Neural cell (in vitro differentiated cells): ENCODE results near the gene CTSK. TPM values are rescaled to one million over a fixed set of nuclear protein-coding genes. Genes with fewer than 3 reads are reported as not detected.

Experiments
- H2AFZ ChIP-seq: fragments of 200-600, 300-800 bp; sonication (generic), shearing (Covaris generic); 2 replicates; pipeline ENCODE4 v1.6.0; 2014; ENCODE audit warnings: low read depth, mild to moderate bottlenecking, antibody characterized with exemption, low read length, moderate library complexity
- H3F3A ChIP-seq: fragments of 200-600 bp; shearing (Covaris generic); 2 replicates; pipeline ENCODE4 v1.6.1; 2016; ENCODE audit warnings: mild to moderate bottlenecking, moderate library complexity, mixed read lengths, antibody characterized with exemption, low read length; ENCODE audit not compliant: insufficient read depth, poor library complexity, severe bottlenecking
- H3K27ac ChIP-seq: fragments of 200-600, 300-800 bp; sonication (generic), shearing (Covaris generic); 2 replicates; pipeline ENCODE4 v1.5.1; 2014; ENCODE audit warnings: mild to moderate bottlenecking, low read length, moderate library complexity
- H3K27me3 ChIP-seq: fragments of 300-800, 200-600 bp; sonication (generic), shearing (Covaris generic); 2 replicates; pipeline ENCODE4 v1.6.0; 2014; ENCODE audit warnings: mild to moderate bottlenecking, low read depth, low read length, moderate library complexity; ENCODE audit not compliant: insufficient read depth
- H3K36me3 ChIP-seq: fragments of 300-800, 200-600 bp; sonication (generic), shearing (Covaris generic); 2 replicates; pipeline ENCODE4 v1.5.1; 2014; ENCODE audit warnings: mild to moderate bottlenecking, antibody characterized with exemption, low read length, moderate library complexity; ENCODE audit not compliant: insufficient read depth
- H3K4me2 ChIP-seq: fragments of 300-800, 200-600 bp; sonication (generic), shearing (Covaris generic); 2 replicates; pipeline ENCODE4 v1.6.0; 2014; ENCODE audit warnings: mild to moderate bottlenecking, low read length
- H3K4me3 ChIP-seq: fragments of 300-800, 200-600 bp; sonication (generic), shearing (Covaris generic); 2 replicates; pipeline ENCODE4 v1.5.1; 2014; ENCODE audit warnings: mild to moderate bottlenecking, low read length, moderate library complexity
- H3K79me2 ChIP-seq: fragments of 200-600 bp; shearing (Covaris generic); replicated peaks from 2 replicates; pipeline ENCODE4 v1.6.0; 2014; ENCODE audit warnings: mild to moderate bottlenecking, low read length, moderate library complexity; ENCODE audit not compliant: insufficient read depth
- H3K9ac ChIP-seq: fragments of 300-800, 200-600 bp; sonication (generic), shearing (Covaris generic); 2 replicates; pipeline ENCODE4 v1.6.1; 2016; ENCODE audit warnings: mild to moderate bottlenecking, low read length, mixed read lengths
- H3K9me2 ChIP-seq: fragments of 200-600 bp; shearing (Covaris generic); 2 replicates; pipeline ENCODE4 v1.6.1; 2016; ENCODE audit warnings: mild to moderate bottlenecking, low read length, mixed read lengths; ENCODE audit not compliant: insufficient read depth
- H3K9me3 ChIP-seq: fragments of 200-600, 300-800 bp; sonication (generic), shearing (Covaris generic); 2 replicates; pipeline ENCODE4 v1.6.1; 2016; ENCODE audit warnings: mild to moderate bottlenecking, mixed run types, low read length, moderate library complexity, mixed read lengths
- H4K20me1 ChIP-seq: fragments of 200-600 bp; shearing (Covaris generic); 2 replicates; pipeline ENCODE4 v1.6.1; 2016; ENCODE audit warnings: mild to moderate bottlenecking, mixed run types; ENCODE audit not compliant: insufficient read depth
- EP300 ChIP-seq: fragments of 450-650 bp; conservative IDR thresholded peaks from 2 replicates; pipeline ENCODE4 v1.6.1; 2014; ENCODE audit warnings: antibody characterized with exemption, mild to moderate bottlenecking, moderate library complexity; ENCODE audit not compliant: poor library complexity, severe bottlenecking
- EZH2 ChIP-seq: fragments of 200-600, 300-800 bp; shearing (Covaris generic), sonication (generic); IDR thresholded peaks from 2 replicates; pipeline ENCODE4 v1.6.1; 2014; ENCODE audit warnings: antibody characterized with exemption, low read length, borderline replicate concordance, mild to moderate bottlenecking; ENCODE audit not compliant: insufficient read depth, poor library complexity, severe bottlenecking
- RAD21 ChIP-seq: fragments of 450-650 bp; conservative IDR thresholded peaks from 2 replicates; pipeline ENCODE4 v1.6.1; 2014; ENCODE audit warnings: antibody characterized with exemption, mild to moderate bottlenecking, moderate library complexity
- TAF1 ChIP-seq: IDR thresholded peaks from 2 replicates; pipeline ENCODE4 v1.6.1; 2012; ENCODE audit warnings: low read depth
- polyA plus RNA-seq: library from polyadenylated mRNA; depleted of rRNA; stranded (reverse); fragments of >200 nt; gene quantifications from 2 replicates; pipeline ENCODE4 v1.2.3, GENCODE V29; 2014
- small RNA-seq, 3 experiments: library from RNA; depleted of rRNA; stranded (forward); fragments of <200 nt; gene quantifications; one replicate each; pipeline ENCODE3, GENCODE V24; 2012
- TF ChIP-seq, protein P1 (sequence below): IDR thresholded peaks from 2 replicates; pipeline ENCODE4 v1.6.1; 2012; ENCODE audit warnings: borderline replicate concordance
- TF ChIP-seq, protein P2 (sequence below): fragments of 450-650 bp; IDR thresholded peaks from 2 replicates; pipeline ENCODE4 v1.5.1; 2014; ENCODE audit warnings: antibody characterized with exemption, mild to moderate bottlenecking, moderate library complexity; ENCODE audit not compliant: poor library complexity, severe bottlenecking

Gene CTSK
- polyA plus RNA-seq, 1 donor from 2014 or later, result 8.0 TPM

DNA sequence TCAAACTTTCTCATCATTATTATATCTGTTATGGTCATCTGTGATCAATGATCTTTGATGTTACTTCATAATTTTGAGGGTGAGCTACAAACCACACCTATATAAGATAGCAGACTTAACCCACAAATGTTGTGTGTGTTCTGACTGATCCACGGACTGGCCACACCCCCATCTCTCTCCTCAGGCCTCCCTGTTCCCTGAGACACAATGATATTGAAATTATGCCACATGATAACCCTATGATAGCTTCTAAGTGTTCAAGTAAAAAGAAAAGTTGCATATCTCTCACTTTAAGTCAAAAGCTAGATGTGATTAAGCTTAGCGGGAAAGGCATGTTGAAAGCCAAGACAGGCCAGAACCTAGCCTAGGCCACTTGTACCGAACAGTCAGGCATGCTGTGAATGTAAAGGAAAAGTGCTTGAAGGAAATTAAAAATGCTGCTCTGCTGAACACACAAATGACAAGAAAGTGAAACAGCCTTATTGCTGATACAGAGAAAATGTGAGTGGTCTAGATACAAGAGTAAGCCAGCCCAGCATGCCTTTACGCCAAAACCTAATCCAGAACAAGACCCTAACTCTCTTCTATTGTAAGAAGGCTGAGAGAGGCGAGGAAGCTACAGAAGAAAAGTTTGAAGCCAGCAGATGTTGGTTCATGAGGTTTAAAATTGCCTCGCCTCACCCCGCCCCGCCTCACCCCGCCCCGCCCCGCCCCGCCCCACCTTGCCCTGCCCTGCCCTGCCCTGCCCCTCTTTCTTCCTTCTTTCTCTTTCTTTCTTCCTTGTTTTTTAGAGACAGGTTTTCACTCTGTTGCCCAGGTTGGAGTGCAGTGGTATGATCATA is 59.0 kb downstream of the CTSK start:
- no peak overlapping the region for H3K9ac ChIP-seq
- TF ChIP-seq TAF1 (no peak), EP300 (no peak), RAD21 (no peak), EZH2 (no peak)
- TF ChIP-seq, protein P1, sequence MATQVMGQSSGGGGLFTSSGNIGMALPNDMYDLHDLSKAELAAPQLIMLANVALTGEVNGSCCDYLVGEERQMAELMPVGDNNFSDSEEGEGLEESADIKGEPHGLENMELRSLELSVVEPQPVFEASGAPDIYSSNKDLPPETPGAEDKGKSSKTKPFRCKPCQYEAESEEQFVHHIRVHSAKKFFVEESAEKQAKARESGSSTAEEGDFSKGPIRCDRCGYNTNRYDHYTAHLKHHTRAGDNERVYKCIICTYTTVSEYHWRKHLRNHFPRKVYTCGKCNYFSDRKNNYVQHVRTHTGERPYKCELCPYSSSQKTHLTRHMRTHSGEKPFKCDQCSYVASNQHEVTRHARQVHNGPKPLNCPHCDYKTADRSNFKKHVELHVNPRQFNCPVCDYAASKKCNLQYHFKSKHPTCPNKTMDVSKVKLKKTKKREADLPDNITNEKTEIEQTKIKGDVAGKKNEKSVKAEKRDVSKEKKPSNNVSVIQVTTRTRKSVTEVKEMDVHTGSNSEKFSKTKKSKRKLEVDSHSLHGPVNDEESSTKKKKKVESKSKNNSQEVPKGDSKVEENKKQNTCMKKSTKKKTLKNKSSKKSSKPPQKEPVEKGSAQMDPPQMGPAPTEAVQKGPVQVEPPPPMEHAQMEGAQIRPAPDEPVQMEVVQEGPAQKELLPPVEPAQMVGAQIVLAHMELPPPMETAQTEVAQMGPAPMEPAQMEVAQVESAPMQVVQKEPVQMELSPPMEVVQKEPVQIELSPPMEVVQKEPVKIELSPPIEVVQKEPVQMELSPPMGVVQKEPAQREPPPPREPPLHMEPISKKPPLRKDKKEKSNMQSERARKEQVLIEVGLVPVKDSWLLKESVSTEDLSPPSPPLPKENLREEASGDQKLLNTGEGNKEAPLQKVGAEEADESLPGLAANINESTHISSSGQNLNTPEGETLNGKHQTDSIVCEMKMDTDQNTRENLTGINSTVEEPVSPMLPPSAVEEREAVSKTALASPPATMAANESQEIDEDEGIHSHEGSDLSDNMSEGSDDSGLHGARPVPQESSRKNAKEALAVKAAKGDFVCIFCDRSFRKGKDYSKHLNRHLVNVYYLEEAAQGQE, result no peak
- TF ChIP-seq, protein P2, sequence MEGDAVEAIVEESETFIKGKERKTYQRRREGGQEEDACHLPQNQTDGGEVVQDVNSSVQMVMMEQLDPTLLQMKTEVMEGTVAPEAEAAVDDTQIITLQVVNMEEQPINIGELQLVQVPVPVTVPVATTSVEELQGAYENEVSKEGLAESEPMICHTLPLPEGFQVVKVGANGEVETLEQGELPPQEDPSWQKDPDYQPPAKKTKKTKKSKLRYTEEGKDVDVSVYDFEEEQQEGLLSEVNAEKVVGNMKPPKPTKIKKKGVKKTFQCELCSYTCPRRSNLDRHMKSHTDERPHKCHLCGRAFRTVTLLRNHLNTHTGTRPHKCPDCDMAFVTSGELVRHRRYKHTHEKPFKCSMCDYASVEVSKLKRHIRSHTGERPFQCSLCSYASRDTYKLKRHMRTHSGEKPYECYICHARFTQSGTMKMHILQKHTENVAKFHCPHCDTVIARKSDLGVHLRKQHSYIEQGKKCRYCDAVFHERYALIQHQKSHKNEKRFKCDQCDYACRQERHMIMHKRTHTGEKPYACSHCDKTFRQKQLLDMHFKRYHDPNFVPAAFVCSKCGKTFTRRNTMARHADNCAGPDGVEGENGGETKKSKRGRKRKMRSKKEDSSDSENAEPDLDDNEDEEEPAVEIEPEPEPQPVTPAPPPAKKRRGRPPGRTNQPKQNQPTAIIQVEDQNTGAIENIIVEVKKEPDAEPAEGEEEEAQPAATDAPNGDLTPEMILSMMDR, result no peak
- H3K4me2 ChIP-seq, result no peak overlapping the region
- H3K9me2 ChIP-seq, result no peaks in the 10 kb centered on the region
- H3K4me3 ChIP-seq, result no peak overlapping the region
- H3K27ac ChIP-seq, result no peak overlapping the region
- no peak overlapping the region for H2AFZ ChIP-seq
- no peaks in the 10 kb centered on the region for H3K27me3 ChIP-seq
- no peaks in the 10 kb centered on the region for H4K20me1 ChIP-seq
- no peaks in the 10 kb centered on the region for H3K79me2 ChIP-seq
- no peaks in the 10 kb centered on the region for H3F3A ChIP-seq
- H3K36me3 ChIP-seq, result no peaks in the 10 kb centered on the region
- no peaks in the 10 kb centered on the region for H3K9me3 ChIP-seq

Small RNAs within 50 kb of the gene (small RNA-seq; reads per million reads assigned to genes)
- 0 to 0.16 (median 0) reads per million in 3 experiments for gene RNU6-1309P

Other genes starting within 250 kb of the CTSK start
- 151 and 171 TPM in 2 replicates for gene MCL1, start 228.7 kb downstream of the CTSK start, polyA plus RNA-seq
- gene ENSA, start 178.6 kb downstream of the CTSK start, polyA plus RNA-seq, result 230 and 341 TPM in 2 replicates
- gene GOLPH3L, start 111.1 kb downstream of the CTSK start, polyA plus RNA-seq, result 4.4 and 7.0 TPM in 2 replicates
- 0.34 TPM in 1 of 2 replicates, not detected in the other for gene HORMAD1, start 87.4 kb downstream of the CTSK start, polyA plus RNA-seq
- gene CTSS, start 42.5 kb downstream of the CTSK start, polyA plus RNA-seq, result 0.30 and 3.2 TPM in 2 replicates
- 17.8 and 17.9 TPM in 2 replicates for gene ARNT, start 68.3 kb upstream of the CTSK start, polyA plus RNA-seq
- not detected in 2 replicates for gene CTXND2, start 78.9 kb upstream of the CTSK start, polyA plus RNA-seq
- gene SETDB1, start 118.1 kb upstream of the CTSK start, polyA plus RNA-seq, result 39.1 and 51.1 TPM in 2 replicates
- 39.1 and 49.7 TPM in 2 replicates for gene CERS2, start 166.6 kb upstream of the CTSK start, polyA plus RNA-seq
- not detected in 2 replicates for gene ANXA9, start 174.0 kb upstream of the CTSK start, polyA plus RNA-seq
- 16.1 and 25.2 TPM in 2 replicates for gene MINDY1, start 198.6 kb upstream of the CTSK start, polyA plus RNA-seq
- 25.7 and 32.2 TPM in 2 replicates for gene PRUNE1, start 200.2 kb upstream of the CTSK start, polyA plus RNA-seq
- 0.16 and 0.33 TPM in 2 replicates for gene BNIPL, start 228.3 kb upstream of the CTSK start, polyA plus RNA-seq
- gene C1orf56, start 239.5 kb upstream of the CTSK start, polyA plus RNA-seq, result 0.87 and 1.2 TPM in 2 replicates